HEK293 (cell line): Measurements from ENCODE around the gene CLSTN1.

ENCODE experiments used
- CTCF ChIA-PET: fragments of 350-600 bp; formaldehyde crosslinking; extraction: SDS; loops from one replicate; lab custom pipeline; 2021; ENCODE audit warnings: antibody characterized with exemption; lab: Yijun Ruan, JAX
- POLR2A ChIA-PET: fragments of 300-600 bp; formaldehyde crosslinking; extraction: SDS; loops from one replicate; lab custom pipeline; 2020; ENCODE audit warnings: antibody characterized with exemption, inconsistent platforms; lab: Yijun Ruan, JAX
- H3K27ac ChIP-seq: fragments of 200-500 bp; sonication (Bioruptor generic); 2 replicates; pipeline ENCODE4 v1.5.1; 2014; ENCODE audit warnings: low read depth, low read length, control low read depth, inconsistent platforms; ENCODE audit errors: extremely low read depth
- H3K36me3 ChIP-seq, 2 experiments: fragments of 200-500 bp in 1 of 2; sonication (Bioruptor generic) in 1 of 2; 1 replicate in 1 of 2; 2 replicates in 1 of 2; pipeline ENCODE4 v1.5.1; 2014 to 2017; ENCODE audit warnings: inconsistent platforms in 2 of 2, low read length in 2 of 2; ENCODE audit not compliant: control insufficient read depth in 2 of 2, insufficient read depth in 1 of 2
- H3K4me1 ChIP-seq: fragments of 200-500 bp; sonication (Bioruptor generic); 2 replicates; pipeline ENCODE4 v1.5.1; 2014; ENCODE audit warnings: mild to moderate bottlenecking, low read length, inconsistent platforms; ENCODE audit not compliant: control insufficient read depth, insufficient read depth
- H3K4me3 ChIP-seq: 2 replicates; pipeline ENCODE4 v1.5.1; 2011; ENCODE audit warnings: low read depth, mild to moderate bottlenecking, control low read depth, low read length, moderate library complexity
- H3K9me3 ChIP-seq: fragments of 200-500 bp; sonication (Bioruptor generic); 2 replicates; pipeline ENCODE4 v1.5.1; 2014; ENCODE audit warnings: low read depth, low read length, inconsistent platforms; ENCODE audit not compliant: control insufficient read depth, insufficient read depth
- GLIS1 ChIP-seq: fragments of 450-650 bp; formaldehyde crosslinking; IDR thresholded peaks from 2 replicates; pipeline ENCODE4 v1.5.1; 2016; ENCODE audit warnings: missing biosample characterization, missing genetic modification characterization
- HOXD13 ChIP-seq: sonication (generic); formaldehyde crosslinking; IDR thresholded peaks from 2 replicates; pipeline ENCODE4 v1.8.0; 2022; ENCODE audit warnings: missing genetic modification reagents, borderline replicate concordance
- KLF8 ChIP-seq: fragments of 450-650 bp; formaldehyde crosslinking; IDR thresholded peaks from 2 replicates; pipeline ENCODE4 v1.5.1; 2016; ENCODE audit warnings: missing biosample characterization, missing genetic modification characterization
- PRDM1 ChIP-seq: fragments of 450-650 bp; formaldehyde crosslinking; IDR thresholded peaks from 2 replicates; pipeline ENCODE4; 2016; ENCODE audit warnings: missing biosample characterization, missing genetic modification characterization
- ZBTB17 ChIP-seq: fragments of 450-650 bp; formaldehyde crosslinking; IDR thresholded peaks from 2 replicates; pipeline ENCODE4 v1.5.1; 2016; ENCODE audit warnings: missing biosample characterization, missing genetic modification characterization
- ZIC2 ChIP-seq: fragments of 450-650 bp; formaldehyde crosslinking; IDR thresholded peaks from 2 replicates; pipeline ENCODE4 v1.5.1; 2016; ENCODE audit warnings: missing biosample characterization, missing genetic modification characterization
- ZNF133 ChIP-seq: fragments of 450-650 bp; formaldehyde crosslinking; IDR thresholded peaks from 2 replicates; pipeline ENCODE4 v1.5.1; 2016; ENCODE audit warnings: missing biosample characterization, missing genetic modification characterization
- ZNF239 ChIP-seq: fragments of 450-650 bp; formaldehyde crosslinking; IDR thresholded peaks from 2 replicates; pipeline ENCODE4 v1.5.1; 2016; ENCODE audit warnings: missing biosample characterization, missing genetic modification characterization
- ZNF350 ChIP-seq: fragments of 450-650 bp; formaldehyde crosslinking; IDR thresholded peaks from 2 replicates; pipeline ENCODE4 v1.5.0; 2017; ENCODE audit warnings: missing biosample characterization, mild to moderate bottlenecking, missing genetic modification characterization
- ZNF37A ChIP-seq: fragments of 450-650 bp; IDR thresholded peaks from 2 replicates; pipeline ENCODE4 v1.5.1; 2018; ENCODE audit warnings: missing biosample characterization, missing genetic modification characterization
- ZNF600 ChIP-seq: fragments of 450-650 bp; formaldehyde crosslinking; IDR thresholded peaks from 2 replicates; pipeline ENCODE4 v1.5.1; 2016; ENCODE audit warnings: missing biosample characterization, missing genetic modification characterization
- ZNF658 ChIP-seq: fragments of 450-650 bp; formaldehyde crosslinking; IDR thresholded peaks from 2 replicates; pipeline ENCODE4; 2016; ENCODE audit warnings: missing biosample characterization, missing genetic modification characterization
- TF ChIP-seq, protein P1 (sequence below): fragments of 450-650 bp; formaldehyde crosslinking; IDR thresholded peaks from 2 replicates; pipeline ENCODE4 v1.5.1; 2016; ENCODE audit warnings: missing biosample characterization, missing genetic modification characterization
- TF ChIP-seq, protein P2 (sequence below): fragments of 450-650 bp; formaldehyde crosslinking; IDR thresholded peaks from 2 replicates; pipeline ENCODE4 v1.5.1; 2016; ENCODE audit warnings: missing biosample characterization, missing genetic modification characterization, borderline replicate concordance
- TF ChIP-seq, protein P3 (sequence below): fragments of 450-650 bp; formaldehyde crosslinking; IDR thresholded peaks from 2 replicates; pipeline ENCODE4 v1.5.1; 2016; ENCODE audit warnings: missing biosample characterization, missing genetic modification characterization
- TF ChIP-seq, protein P4 (sequence below): fragments of 450-650 bp; formaldehyde crosslinking; IDR thresholded peaks from 2 replicates; pipeline ENCODE4 v1.5.1; 2017; ENCODE audit warnings: missing biosample characterization, missing genetic modification characterization

CLSTN1 gene

DNA sequence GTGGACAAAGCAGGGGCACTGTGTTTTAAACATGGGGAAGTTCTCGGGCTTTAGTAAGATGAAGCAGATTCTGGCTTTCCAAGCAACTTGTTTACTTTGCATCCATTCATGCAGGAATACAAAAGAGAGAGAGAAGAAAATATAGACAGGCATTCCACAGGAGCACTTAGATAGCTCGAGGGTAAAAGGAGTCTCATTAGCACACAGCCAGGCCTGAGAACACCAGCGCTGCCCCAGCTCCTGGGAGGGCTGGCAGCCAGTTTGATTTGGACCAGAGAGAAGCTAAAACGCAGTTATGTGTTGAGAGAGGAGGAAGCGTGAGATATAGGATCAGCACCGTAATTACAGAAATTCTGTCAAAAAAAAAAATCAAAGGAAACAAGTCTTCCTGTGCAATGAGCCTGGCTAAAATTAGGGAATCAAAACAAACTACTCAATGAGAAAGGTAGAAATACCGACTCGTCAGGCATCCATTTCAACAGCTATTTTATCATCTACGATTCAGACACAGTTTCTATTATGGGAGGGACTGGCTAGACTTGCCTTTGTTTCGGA lies 68.2 kb downstream of the CLSTN1 start:
- no peaks in the 10 kb centered on the region for H3K9me3 ChIP-seq
- H3K4me3 ChIP-seq: no peak overlapping the region
- POLR2A ChIA-PET: no interaction called here
- peaks cover 5 to 41% of the 10 kb centered on the region in 2 experiments; a peak in 2 of 3 replicates for H3K36me3 ChIP-seq
- CTCF ChIA-PET: interaction anchor here (0.7 to 1.6 kb wide), 3 partner anchors 29 to 129 kb away, joined by 3 read pairs; no protein-coding TSS in a partner anchor
- no peak overlapping the region for H3K27ac ChIP-seq
- no peak for TF ChIP-seq ZNF133
- no peak for TF ChIP-seq ZNF350 (tag by site-specific recombination)
- peaks cover 6% of the 10 kb centered on the region for H3K4me1 ChIP-seq

GRCh38 chr1:9753121-9753531 lies 70.6 kb downstream of the CLSTN1 start:
- TF ChIP-seq, protein P1, sequence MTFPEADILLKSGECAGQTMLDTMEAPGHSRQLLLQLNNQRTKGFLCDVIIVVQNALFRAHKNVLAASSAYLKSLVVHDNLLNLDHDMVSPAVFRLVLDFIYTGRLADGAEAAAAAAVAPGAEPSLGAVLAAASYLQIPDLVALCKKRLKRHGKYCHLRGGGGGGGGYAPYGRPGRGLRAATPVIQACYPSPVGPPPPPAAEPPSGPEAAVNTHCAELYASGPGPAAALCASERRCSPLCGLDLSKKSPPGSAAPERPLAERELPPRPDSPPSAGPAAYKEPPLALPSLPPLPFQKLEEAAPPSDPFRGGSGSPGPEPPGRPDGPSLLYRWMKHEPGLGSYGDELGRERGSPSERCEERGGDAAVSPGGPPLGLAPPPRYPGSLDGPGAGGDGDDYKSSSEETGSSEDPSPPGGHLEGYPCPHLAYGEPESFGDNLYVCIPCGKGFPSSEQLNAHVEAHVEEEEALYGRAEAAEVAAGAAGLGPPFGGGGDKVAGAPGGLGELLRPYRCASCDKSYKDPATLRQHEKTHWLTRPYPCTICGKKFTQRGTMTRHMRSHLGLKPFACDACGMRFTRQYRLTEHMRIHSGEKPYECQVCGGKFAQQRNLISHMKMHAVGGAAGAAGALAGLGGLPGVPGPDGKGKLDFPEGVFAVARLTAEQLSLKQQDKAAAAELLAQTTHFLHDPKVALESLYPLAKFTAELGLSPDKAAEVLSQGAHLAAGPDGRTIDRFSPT (tag by site-specific recombination): no peak
- TF ChIP-seq KLF8 (tag by site-specific recombination): no peak
- TF ChIP-seq, protein P2, sequence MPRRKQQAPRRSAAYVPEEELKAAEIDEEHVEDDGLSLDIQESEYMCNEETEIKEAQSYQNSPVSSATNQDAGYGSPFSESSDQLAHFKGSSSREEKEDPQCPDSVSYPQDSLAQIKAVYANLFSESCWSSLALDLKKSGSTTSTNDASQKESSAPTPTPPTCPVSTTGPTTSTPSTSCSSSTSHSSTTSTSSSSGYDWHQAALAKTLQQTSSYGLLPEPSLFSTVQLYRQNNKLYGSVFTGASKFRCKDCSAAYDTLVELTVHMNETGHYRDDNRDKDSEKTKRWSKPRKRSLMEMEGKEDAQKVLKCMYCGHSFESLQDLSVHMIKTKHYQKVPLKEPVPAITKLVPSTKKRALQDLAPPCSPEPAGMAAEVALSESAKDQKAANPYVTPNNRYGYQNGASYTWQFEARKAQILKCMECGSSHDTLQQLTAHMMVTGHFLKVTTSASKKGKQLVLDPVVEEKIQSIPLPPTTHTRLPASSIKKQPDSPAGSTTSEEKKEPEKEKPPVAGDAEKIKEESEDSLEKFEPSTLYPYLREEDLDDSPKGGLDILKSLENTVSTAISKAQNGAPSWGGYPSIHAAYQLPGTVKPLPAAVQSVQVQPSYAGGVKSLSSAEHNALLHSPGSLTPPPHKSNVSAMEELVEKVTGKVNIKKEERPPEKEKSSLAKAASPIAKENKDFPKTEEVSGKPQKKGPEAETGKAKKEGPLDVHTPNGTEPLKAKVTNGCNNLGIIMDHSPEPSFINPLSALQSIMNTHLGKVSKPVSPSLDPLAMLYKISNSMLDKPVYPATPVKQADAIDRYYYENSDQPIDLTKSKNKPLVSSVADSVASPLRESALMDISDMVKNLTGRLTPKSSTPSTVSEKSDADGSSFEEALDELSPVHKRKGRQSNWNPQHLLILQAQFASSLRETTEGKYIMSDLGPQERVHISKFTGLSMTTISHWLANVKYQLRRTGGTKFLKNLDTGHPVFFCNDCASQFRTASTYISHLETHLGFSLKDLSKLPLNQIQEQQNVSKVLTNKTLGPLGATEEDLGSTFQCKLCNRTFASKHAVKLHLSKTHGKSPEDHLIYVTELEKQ: no peak
- no peak for TF ChIP-seq ZNF37A (tag by site-specific recombination)
- TF ChIP-seq HOXD13 (CRISPR knock-in tag): no peak
- no peak for TF ChIP-seq ZNF239 (tag by site-specific recombination)
- 0 out of 2 replicates have a peak, but pooled peaks have one; percentile 7 for TF ChIP-seq GLIS1
- no peak for TF ChIP-seq PRDM1 (tag by site-specific recombination)
- peak; percentile 31; the same call in 1 of the 2 replicates for TF ChIP-seq ZIC2 (tag by site-specific recombination)
- 0 out of 2 replicates have a peak, but pooled peaks have one; percentile 42 for TF ChIP-seq ZNF600 (tag by site-specific recombination)
- no peak for TF ChIP-seq ZBTB17 (tag by site-specific recombination)
- TF ChIP-seq, protein P3, sequence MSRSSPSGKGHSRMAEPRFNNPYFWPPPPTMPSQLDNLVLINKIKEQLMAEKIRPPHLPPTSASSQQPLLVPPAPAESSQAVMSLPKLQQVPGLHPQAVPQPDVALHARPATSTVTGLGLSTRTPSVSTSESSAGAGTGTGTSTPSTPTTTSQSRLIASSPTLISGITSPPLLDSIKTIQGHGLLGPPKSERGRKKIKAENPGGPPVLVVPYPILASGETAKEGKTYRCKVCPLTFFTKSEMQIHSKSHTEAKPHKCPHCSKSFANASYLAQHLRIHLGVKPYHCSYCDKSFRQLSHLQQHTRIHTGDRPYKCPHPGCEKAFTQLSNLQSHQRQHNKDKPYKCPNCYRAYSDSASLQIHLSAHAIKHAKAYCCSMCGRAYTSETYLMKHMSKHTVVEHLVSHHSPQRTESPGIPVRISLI (tag by site-specific recombination): peak; percentile 43; the same call in 1 of the 2 replicates
- TF ChIP-seq, protein P4, sequence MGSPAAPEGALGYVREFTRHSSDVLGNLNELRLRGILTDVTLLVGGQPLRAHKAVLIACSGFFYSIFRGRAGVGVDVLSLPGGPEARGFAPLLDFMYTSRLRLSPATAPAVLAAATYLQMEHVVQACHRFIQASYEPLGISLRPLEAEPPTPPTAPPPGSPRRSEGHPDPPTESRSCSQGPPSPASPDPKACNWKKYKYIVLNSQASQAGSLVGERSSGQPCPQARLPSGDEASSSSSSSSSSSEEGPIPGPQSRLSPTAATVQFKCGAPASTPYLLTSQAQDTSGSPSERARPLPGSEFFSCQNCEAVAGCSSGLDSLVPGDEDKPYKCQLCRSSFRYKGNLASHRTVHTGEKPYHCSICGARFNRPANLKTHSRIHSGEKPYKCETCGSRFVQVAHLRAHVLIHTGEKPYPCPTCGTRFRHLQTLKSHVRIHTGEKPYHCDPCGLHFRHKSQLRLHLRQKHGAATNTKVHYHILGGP: no peak
- TF ChIP-seq ZNF658 (tag by site-specific recombination): no peak
- Histone ChIP-seq H3K36me3 (peaks cover 24 to 65% of the 10 kb centered on the region in 2 experiments), H3K4me3 (no peak overlapping the region), H3K9me3 (no peaks in the 10 kb centered on the region), H3K27ac (no peak overlapping the region), H3K4me1 (peaks cover 6% of the 10 kb centered on the region)
- ChIA-PET POLR2A (no interaction called here), CTCF (no interaction called here)
